Smooth muscle cell (in vitro differentiated cells): Measurements from ENCODE around the gene IFT57. TPM values are rescaled to one million over a fixed set of nuclear protein-coding genes. Genes with fewer than 3 reads are reported as not detected.

ENCODE experiments used
- DNase-seq: peaks from one replicate; lab custom pipeline; 2025; ENCODE audit not compliant: unreplicated experiment; lab: John Stamatoyannopoulos, UW
- H2AFZ ChIP-seq: fragments of 200-600 bp; sonication (generic); 2 replicates; pipeline ENCODE4 v1.6.0; 2016; ENCODE audit warnings: antibody characterized with exemption, low read depth, mild to moderate bottlenecking
- H3F3A ChIP-seq: fragments of 200-600 bp; sonication (generic); 2 replicates; pipeline ENCODE4 v1.6.0; 2017; ENCODE audit warnings: antibody characterized with exemption, low read depth
- H3K27ac ChIP-seq: fragments of 200-600 bp; sonication (generic); 2 replicates; pipeline ENCODE4 v1.5.1; 2016; ENCODE audit warnings: low read depth, mild to moderate bottlenecking
- H3K27me3 ChIP-seq: fragments of 200-600 bp; sonication (generic); 2 replicates; pipeline ENCODE4 v1.6.1; 2016; ENCODE audit warnings: low read depth, mild to moderate bottlenecking
- H3K36me3 ChIP-seq: fragments of 200-600 bp; sonication (generic); 2 replicates; pipeline ENCODE4 v1.5.1; 2016; ENCODE audit warnings: low read depth
- H3K4me1 ChIP-seq: fragments of 200-600 bp; sonication (generic); 2 replicates; pipeline ENCODE4 v1.5.1; 2016; ENCODE audit warnings: low read depth
- H3K4me2 ChIP-seq: fragments of 200-600 bp; sonication (generic); 2 replicates; pipeline ENCODE4 v1.6.0; 2016; ENCODE audit warnings: mild to moderate bottlenecking
- H3K4me3 ChIP-seq: fragments of 200-600 bp; sonication (generic); 2 replicates; pipeline ENCODE4 v1.5.1; 2016; ENCODE audit warnings: mild to moderate bottlenecking
- H3K79me2 ChIP-seq: fragments of 200-600 bp; sonication (generic); 2 replicates; pipeline ENCODE4 v1.6.0; 2016; ENCODE audit warnings: low read depth, mild to moderate bottlenecking
- H3K9ac ChIP-seq: fragments of 200-600 bp; sonication (generic); 2 replicates; pipeline ENCODE4 v1.6.0; 2016; ENCODE audit warnings: low read depth
- H3K9me3 ChIP-seq: fragments of 200-600 bp; sonication (generic); replicated peaks from 2 replicates; pipeline ENCODE4 v1.5.1; 2016; ENCODE audit warnings: low read depth
- H4K20me1 ChIP-seq: fragments of 200-600 bp; sonication (generic); 2 replicates; pipeline ENCODE4 v1.6.0; 2016; ENCODE audit warnings: low read depth
- CTCF ChIP-seq: fragments of 200-600 bp; sonication (generic); IDR thresholded peaks from 2 replicates; pipeline ENCODE4 v1.5.1; 2017; ENCODE audit warnings: borderline replicate concordance, mild to moderate bottlenecking, antibody characterized with exemption; ENCODE audit not compliant: insufficient read depth, poor library complexity, severe bottlenecking
- WGBS: methylation state at CpG from one replicate; pipeline ENCODE4 v1.1.7; 2016; ENCODE audit warnings: low lambda C conversion rate; 5-methylcytosine and 5-hydroxymethylcytosine counted together
- polyA plus RNA-seq: library from polyadenylated mRNA; unstranded; fragments of >200 nt; fragmentation: Nextera tagmentation; extraction: Ambion mirVana; gene quantifications from 2 replicates; pipeline ENCODE4 v1.2.1, GENCODE V29; 2016
- total RNA-seq: library from RNA; depleted of rRNA; stranded (reverse); fragments of >200 nt; gene quantifications from 2 replicates; pipeline ENCODE4 v1.2.3, GENCODE V29; 2014

The IFT57 gene
- total and polyA plus RNA-seq, 2 experiments from 2014 or later: 24.5 to 42.0 TPM

- H3K4me2 ChIP-seq: no peak overlapping the region
- TF ChIP-seq CTCF: no peak
- no peaks in the 10 kb centered on the region for H3K27me3 ChIP-seq
- no peak overlapping the region for H3K27ac ChIP-seq
- H4K20me1 ChIP-seq: no peaks in the 10 kb centered on the region
- H3F3A ChIP-seq: no peaks in the 10 kb centered on the region
- peaks cover 3% of the 10 kb centered on the region for H3K36me3 ChIP-seq
- no peak overlapping the region for H3K9ac ChIP-seq
- no peak overlapping the region for H3K4me3 ChIP-seq
- WGBS: 74% methylated on average over 1 of the region's 1 CpG
- no peak for DNase-seq
- H3K4me1 ChIP-seq: peaks cover 3% of the 10 kb centered on the region
- no peaks in the 10 kb centered on the region for H3K9me3 ChIP-seq
- no peak overlapping the region for H2AFZ ChIP-seq
- H3K79me2 ChIP-seq: no peaks in the 10 kb centered on the region
These were observed 42.0 kb downstream of the IFT57 start for GRCh38 chr3:108180194-108180593.

- H3K9ac ChIP-seq: no peak overlapping the region
- 93% methylated on average over 1 of the region's 1 CpG for WGBS
- no peak for TF ChIP-seq CTCF
- no peak for DNase-seq
- no peaks in the 10 kb centered on the region for H3K27me3 ChIP-seq
- H3F3A ChIP-seq: no peaks in the 10 kb centered on the region
- H4K20me1 ChIP-seq: no peaks in the 10 kb centered on the region
- H3K27ac ChIP-seq: no peak overlapping the region
- no peak overlapping the region for H3K4me2 ChIP-seq
- no peak overlapping the region for H3K4me3 ChIP-seq
- H3K9me3 ChIP-seq: no peaks in the 10 kb centered on the region
- peaks cover 3% of the 10 kb centered on the region for H3K4me1 ChIP-seq
- no peak overlapping the region for H2AFZ ChIP-seq
- H3K36me3 ChIP-seq: no peaks in the 10 kb centered on the region
- H3K79me2 ChIP-seq: no peaks in the 10 kb centered on the region
These were observed 43.5 kb downstream of the IFT57 start for GRCh38 chr3:108178676-108179075.

GRCh38 chr3:108177536-108177935 is 44.7 kb downstream of the IFT57 start:
- H3K9me3 ChIP-seq: no peaks in the 10 kb centered on the region
- DNase-seq: no peak
- no peaks in the 10 kb centered on the region for H3F3A ChIP-seq
- no peak overlapping the region for H3K4me3 ChIP-seq
- WGBS: 98% methylated on average over 2 of the region's 2 CpGs
- no peaks in the 10 kb centered on the region for H4K20me1 ChIP-seq
- H3K4me2 ChIP-seq: no peak overlapping the region
- H3K27me3 ChIP-seq: no peaks in the 10 kb centered on the region
- H2AFZ ChIP-seq: no peak overlapping the region
- no peaks in the 10 kb centered on the region for H3K36me3 ChIP-seq
- H3K79me2 ChIP-seq: no peaks in the 10 kb centered on the region
- TF ChIP-seq CTCF: no peak
- no peak overlapping the region for H3K9ac ChIP-seq
- no peak overlapping the region for H3K27ac ChIP-seq
- H3K4me1 ChIP-seq: peaks cover 3% of the 10 kb centered on the region

- H3K36me3 ChIP-seq: no peaks in the 10 kb centered on the region
- no peak overlapping the region for H3K4me2 ChIP-seq
- H2AFZ ChIP-seq: no peak overlapping the region
- H3K9ac ChIP-seq: no peak overlapping the region
- WGBS: 91% methylated on average over 1 of the region's 1 CpG
- H3F3A ChIP-seq: no peaks in the 10 kb centered on the region
- no peak for TF ChIP-seq CTCF
- H3K4me1 ChIP-seq: peaks cover 3% of the 10 kb centered on the region
- H3K27ac ChIP-seq: no peak overlapping the region
- H3K4me3 ChIP-seq: no peak overlapping the region
- H3K79me2 ChIP-seq: no peaks in the 10 kb centered on the region
- H4K20me1 ChIP-seq: no peaks in the 10 kb centered on the region
- DNase-seq: no peak
- no peaks in the 10 kb centered on the region for H3K27me3 ChIP-seq
- no peaks in the 10 kb centered on the region for H3K9me3 ChIP-seq
These were observed 46.9 kb downstream of the IFT57 start for GRCh38 chr3:108175352-108175751.
